Peyer's patch (tissue), 4 donors: ENCODE results near the gene PGLYRP1. TPM values are rescaled to one million over a fixed set of nuclear protein-coding genes. Genes with fewer than 3 reads are reported as not detected.

Experiments
- DNase-seq, 3 donors: peaks; one replicate each; pipeline ENCODE4 v3.0.0-alpha.2; 2017 to 2019
- H3K27ac ChIP-seq, 4 donors: fragments of 200-600 bp; sonication (generic); one replicate each; pipeline ENCODE4 v1.5.1; 2016 to 2019
- H3K27me3 ChIP-seq, 2 donors: fragments of 200-600 bp; sonication (generic); one replicate each; pipeline ENCODE4 v1.5.1; 2019
- H3K36me3 ChIP-seq, 3 donors: fragments of 200-600 bp; sonication (generic); one replicate each; pipeline ENCODE4 v1.5.1; 2016 to 2019
- H3K4me1 ChIP-seq, 4 donors: fragments of 200-600 bp; sonication (generic); one replicate each; pipeline ENCODE4 v1.5.1; 2016 to 2019
- H3K4me3 ChIP-seq, 4 donors: fragments of 200-600 bp; sonication (generic); 1 replicate in 3 of 4; 2 replicates in 1 of 4; pipeline ENCODE4 v1.5.1; 2016 to 2019; ENCODE audit warnings: mild to moderate bottlenecking in 1 of 4
- H3K9me3 ChIP-seq, 4 donors: fragments of 200-600 bp; sonication (generic); one replicate each; pipeline ENCODE4 v1.5.1; 2016 to 2019; ENCODE audit warnings: mild to moderate bottlenecking in 1 of 4
- CTCF ChIP-seq, 6 experiments: fragments of 450-650 bp in 4 of 6; fragments of 200-600 bp in 2 of 6; sonication (generic) in 1 of 6; IDR thresholded peaks; one replicate each; pipeline ENCODE4 v1.5.1; 2017 to 2019; ENCODE audit warnings: antibody characterized with exemption in 6 of 6, mild to moderate bottlenecking in 3 of 6, moderate library complexity in 1 of 6
- POLR2A ChIP-seq, 2 donors: fragments of 450-650 bp; IDR thresholded peaks; one replicate each; pipeline ENCODE4 v1.5.1; 2017; ENCODE audit warnings: antibody characterized with exemption in 2 of 2, mild to moderate bottlenecking in 2 of 2, moderate library complexity in 2 of 2
- total RNA-seq, 4 donors: library from RNA; depleted of rRNA; stranded (reverse); fragments of >200 nt; gene quantifications; one replicate each; pipeline ENCODE4 v1.1.0, GENCODE V29; 2016

The PGLYRP1 gene
- total RNA-seq, 4 donors from 2014 or later, result not detected

GRCh38 chr19:46052896-46053295 is 30.0 kb upstream of the PGLYRP1 start:
- no peak overlapping the region for H3K27ac ChIP-seq
- DNase-seq, result no peak
- no peaks in the 10 kb centered on the region for H3K4me1 ChIP-seq
- no peak overlapping the region for H3K4me3 ChIP-seq
- no peak for TF ChIP-seq POLR2A (IDR thresholded peaks at IDR 0.05)
- no peak for TF ChIP-seq CTCF (IDR thresholded peaks at IDR 0.05)
- no peaks in the 10 kb centered on the region for H3K36me3 ChIP-seq
- peaks cover 0 to 5% of the 10 kb centered on the region in 2 donors for H3K27me3 ChIP-seq
- no peaks in the 10 kb centered on the region for H3K9me3 ChIP-seq

- Histone ChIP-seq H3K27ac (no peak overlapping the region), H3K27me3 (no peaks in the 10 kb centered on the region), H3K9me3 (no peaks in the 10 kb centered on the region), H3K36me3 (no peaks in the 10 kb centered on the region), H3K4me1 (no peaks in the 10 kb centered on the region), H3K4me3 (no peak overlapping the region)
- DNase-seq, result no peak
- TF ChIP-seq CTCF (IDR thresholded peaks at IDR 0.05) (no peak), POLR2A (IDR thresholded peaks at IDR 0.05) (no peak)
These were observed 26.7 kb upstream of the PGLYRP1 start for GRCh38 chr19:46049597-46049996.

GRCh38 chr19:46043519-46043918 is 20.7 kb upstream of the PGLYRP1 start:
- H3K36me3 ChIP-seq, result no peaks in the 10 kb centered on the region
- peaks cover 0 to 20% (median 0%) of the 10 kb centered on the region in 4 donors for H3K4me1 ChIP-seq
- H3K27ac ChIP-seq, result no peak overlapping the region
- H3K9me3 ChIP-seq, result no peaks in the 10 kb centered on the region
- no peak for TF ChIP-seq POLR2A (IDR thresholded peaks at IDR 0.05)
- no peak for TF ChIP-seq CTCF (IDR thresholded peaks at IDR 0.05)
- no peak for DNase-seq
- no peaks in the 10 kb centered on the region for H3K27me3 ChIP-seq
- no peak overlapping the region for H3K4me3 ChIP-seq

- DNase-seq, result no peak
- H3K36me3 ChIP-seq, result no peaks in the 10 kb centered on the region
- TF ChIP-seq CTCF (IDR thresholded peaks at IDR 0.05) (no peak), POLR2A (IDR thresholded peaks at IDR 0.05) (no peak)
- H3K27ac ChIP-seq, result no peak overlapping the region
- peaks cover 0 to 20% (median 0%) of the 10 kb centered on the region in 4 donors for H3K4me1 ChIP-seq
- no peak overlapping the region for H3K4me3 ChIP-seq
- H3K9me3 ChIP-seq, result no peaks in the 10 kb centered on the region
- no peaks in the 10 kb centered on the region for H3K27me3 ChIP-seq
These were observed 19.5 kb upstream of the PGLYRP1 start for GRCh38 chr19:46042252-46042883.

- TF ChIP-seq CTCF (IDR thresholded peaks at IDR 0.05), result no peak
- no peak for TF ChIP-seq POLR2A (IDR thresholded peaks at IDR 0.05)
- H3K4me3 ChIP-seq, result no peak within 1 kb of the TSS
- no peaks in the 10 kb centered on the region for H3K36me3 ChIP-seq
- H3K4me1 ChIP-seq, result peaks cover 0 to 20% (median 0%) of the 10 kb centered on the region in 4 donors
- H3K9me3 ChIP-seq, result no peaks in the 10 kb centered on the region
- no peak for DNase-seq
- no peak within 1 kb of the TSS for H3K27ac ChIP-seq
- no peaks in the 10 kb centered on the region for H3K27me3 ChIP-seq
These were observed 18.2 kb upstream of the PGLYRP1 start, which contains the start of gene IGFL4 for GRCh38 chr19:46040952-46041500. Gene IGFL4, minus strand, starts transcription at chr19:46041002. Its CDS starts 40 bp downstream, at chr19:46040962.
